GF-D8 (cell line): ENCODE data around the gene GAS7.

Experiments
- DNase-seq: peaks from one replicate; lab custom pipeline; 2025; lab: John Stamatoyannopoulos, UW

The GAS7 gene

GRCh38 chr17:9977180-9977575 is 221.2 kb downstream of the GAS7 start:
- DNase-seq, result no peak

DNA sequence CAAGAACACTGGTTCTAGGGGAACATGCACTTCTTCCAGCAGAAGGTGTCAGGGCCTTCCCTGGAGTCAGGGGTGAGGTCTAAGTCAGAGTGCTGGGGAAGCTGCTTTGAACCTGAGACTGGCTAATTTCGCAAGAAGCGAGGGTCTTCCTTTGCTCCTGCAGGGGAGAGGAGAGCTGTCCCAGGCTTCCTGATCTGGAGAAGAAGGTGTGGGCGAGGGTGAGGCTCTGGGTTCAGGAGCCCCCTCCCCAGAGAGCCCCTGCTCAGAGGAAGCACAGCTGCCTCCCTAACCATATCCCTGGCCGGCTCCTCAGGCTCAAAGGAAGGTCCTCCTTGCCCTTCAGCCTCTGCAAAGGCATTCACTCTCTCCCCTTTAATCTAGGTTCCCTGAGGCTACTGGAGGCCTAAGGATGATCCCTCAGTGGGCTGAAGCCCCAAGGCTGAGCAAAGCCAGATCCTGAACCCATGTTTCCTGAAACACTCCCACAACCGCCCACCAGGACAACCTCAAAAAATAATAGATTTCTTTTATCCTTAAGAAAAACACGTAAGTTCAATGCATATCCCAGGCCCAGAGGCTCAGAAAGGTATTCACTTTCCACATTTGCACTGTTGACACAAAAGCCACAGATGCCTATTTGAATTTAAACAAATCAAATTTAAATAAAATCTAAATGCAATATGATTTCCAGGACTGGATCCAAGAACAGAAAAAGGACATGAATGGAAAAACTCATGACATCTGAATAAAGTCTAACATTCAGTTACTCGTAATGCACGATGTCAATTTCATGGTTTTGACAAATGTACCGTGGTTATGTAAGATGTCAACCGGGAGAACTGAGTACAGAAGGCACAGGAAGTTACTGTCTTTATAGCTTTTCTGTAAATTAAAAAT is 221.9 kb downstream of the GAS7 start:
- DNase-seq, result no peak

DNA sequence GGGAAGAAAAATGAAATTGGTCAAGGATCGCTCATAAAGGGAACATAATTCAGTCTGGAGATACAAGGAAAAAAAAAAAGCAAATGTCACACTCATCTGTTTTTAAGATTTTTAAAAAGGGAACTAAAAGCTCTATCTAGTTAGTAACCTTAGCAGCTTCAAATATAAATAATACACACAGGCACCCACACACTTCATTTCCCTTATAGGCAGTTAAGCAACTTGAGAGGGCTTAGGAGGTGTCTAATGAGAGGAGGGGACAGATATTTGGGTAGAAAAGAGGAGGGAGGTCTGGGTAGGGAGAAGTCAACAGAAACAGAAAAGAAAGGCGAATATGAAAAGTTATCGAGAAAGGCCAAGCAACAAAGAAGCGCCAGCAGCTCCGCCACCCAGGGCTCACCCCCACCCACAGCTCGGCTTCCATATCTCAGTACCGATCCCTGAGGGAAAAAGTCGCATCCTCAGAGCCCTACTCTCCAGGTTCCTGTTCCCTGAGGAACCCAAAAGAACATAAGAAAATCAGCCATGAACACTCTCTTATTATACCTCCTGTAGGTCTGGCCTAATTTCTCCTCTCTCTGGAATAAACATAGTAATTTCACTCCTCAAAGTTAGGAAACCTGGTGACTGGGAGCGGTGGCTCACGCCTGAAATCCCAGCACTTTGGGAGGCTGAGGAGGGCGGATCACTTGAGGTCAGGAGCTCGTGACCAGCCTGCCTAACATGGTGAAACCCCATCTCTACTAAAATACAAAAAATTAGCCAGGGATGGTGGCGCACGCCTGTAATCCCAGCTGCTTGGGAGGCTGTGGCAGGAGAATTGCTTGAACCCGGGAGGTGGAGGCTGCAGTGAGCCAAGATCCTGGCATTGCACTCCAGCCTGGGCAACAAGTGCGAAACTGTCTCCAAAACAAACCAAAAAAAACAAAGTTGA is 223.7 kb downstream of the GAS7 start:
- no peak for DNase-seq

- no peak for DNase-seq
Observed at GRCh38 chr17:9973669-9974447, 224.5 kb downstream of the GAS7 start.

DNA sequence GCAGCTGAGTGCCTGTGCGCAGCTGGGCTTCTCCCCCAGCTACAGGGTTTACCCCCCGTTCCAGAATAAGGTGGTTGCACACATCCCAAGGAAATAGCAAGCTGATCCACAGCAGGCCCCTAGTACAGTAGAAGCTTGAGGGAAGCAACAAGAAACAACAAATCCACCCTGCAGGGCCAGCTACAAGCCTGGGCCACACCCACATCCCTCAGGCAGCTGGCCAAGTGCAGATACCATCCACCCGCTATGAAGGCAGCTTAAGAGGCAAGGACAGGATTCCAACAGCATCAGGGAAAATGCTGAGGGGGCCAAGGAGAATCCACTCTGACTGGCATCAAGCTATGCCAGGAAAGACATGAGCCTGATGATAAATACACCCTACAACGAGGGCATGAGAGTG is 226.4 kb downstream of the GAS7 start:
- DNase-seq, result no peak

DNA sequence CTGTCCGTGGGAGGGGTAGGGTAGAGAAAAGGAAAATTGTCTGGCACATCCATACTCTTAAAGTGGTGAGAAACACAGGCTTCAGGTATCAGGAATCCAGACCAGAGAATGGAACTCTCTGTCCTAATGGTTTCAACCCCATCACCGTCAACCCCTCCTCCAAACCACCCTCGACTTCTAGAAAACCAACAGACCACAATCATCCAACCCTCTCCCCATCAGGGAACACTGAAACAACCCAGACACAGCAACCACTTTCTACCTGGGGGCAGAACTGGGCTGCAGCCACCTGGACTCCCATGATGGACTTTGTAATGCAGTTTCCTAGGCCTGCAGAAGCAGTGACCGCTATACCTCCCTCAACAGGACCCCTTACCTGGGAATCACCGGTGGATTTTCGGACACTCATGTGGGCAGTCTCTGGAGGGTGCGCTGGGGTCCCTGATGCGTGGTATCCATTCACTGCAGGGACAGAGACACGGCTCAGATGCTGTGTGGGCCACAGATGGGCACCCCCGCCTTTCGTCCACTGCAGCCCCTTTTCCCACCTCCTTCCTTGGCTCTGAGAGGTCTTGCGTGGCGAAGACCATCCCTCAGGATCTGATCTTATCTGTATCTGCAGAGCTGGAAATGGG is 229.0 kb downstream of the GAS7 start:
- DNase-seq, result no peak

GRCh38 chr17:9968881-9969280 is 229.5 kb downstream of the GAS7 start:
- DNase-seq, result no peak

DNA sequence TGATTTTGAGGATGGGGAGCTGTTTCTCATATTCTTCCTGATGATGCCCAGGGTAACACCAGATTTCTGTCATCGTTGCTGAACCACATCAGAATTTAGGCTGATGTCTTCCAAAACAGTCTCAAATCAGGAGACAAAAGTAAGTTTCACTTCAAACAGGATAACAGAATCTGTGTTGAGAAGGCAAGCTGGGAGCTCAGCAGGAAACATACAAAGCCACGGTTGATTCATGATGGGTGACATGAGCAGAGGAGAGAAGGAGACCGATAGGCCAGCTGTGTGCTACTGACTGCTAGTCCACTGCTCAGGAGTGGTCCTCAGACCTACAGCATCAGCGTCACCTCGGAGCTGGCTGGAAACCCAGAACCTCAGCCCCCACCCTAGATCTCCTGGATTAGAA is 230.4 kb downstream of the GAS7 start:
- DNase-seq, result no peak

GRCh38 chr17:9959377-9959981 is 238.9 kb downstream of the GAS7 start:
- DNase-seq, result no peak

- no peak for DNase-seq
Observed at GRCh38 chr17:9958586-9959281, 239.7 kb downstream of the GAS7 start.

GRCh38 chr17:9957244-9957643 is 241.2 kb downstream of the GAS7 start:
- no peak for DNase-seq

GRCh38 chr17:9956474-9957131 is 241.8 kb downstream of the GAS7 start:
- no peak for DNase-seq

GRCh38 chr17:9953492-9953891 is 244.9 kb downstream of the GAS7 start:
- no peak for DNase-seq

DNA sequence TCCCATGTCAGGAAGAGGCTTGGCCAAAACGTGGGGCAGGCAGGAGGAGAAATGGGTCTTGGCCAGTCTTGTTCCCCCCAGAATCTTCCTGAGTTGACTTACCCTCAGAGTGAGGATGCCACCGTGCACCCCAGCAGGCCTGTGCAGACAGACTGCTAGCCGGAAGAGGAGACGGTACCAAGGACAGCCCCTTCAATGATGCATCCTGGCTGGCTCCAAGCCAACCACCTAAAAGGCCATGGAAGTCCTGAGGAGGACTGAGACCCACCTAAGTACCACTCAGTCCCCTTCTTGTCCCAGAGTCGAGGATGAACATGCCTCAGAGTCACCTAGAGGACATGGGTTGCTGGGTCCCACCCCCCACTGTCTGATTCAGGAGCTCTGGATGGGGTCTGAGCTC is 246.6 kb downstream of the GAS7 start:
- no peak for DNase-seq

DNA sequence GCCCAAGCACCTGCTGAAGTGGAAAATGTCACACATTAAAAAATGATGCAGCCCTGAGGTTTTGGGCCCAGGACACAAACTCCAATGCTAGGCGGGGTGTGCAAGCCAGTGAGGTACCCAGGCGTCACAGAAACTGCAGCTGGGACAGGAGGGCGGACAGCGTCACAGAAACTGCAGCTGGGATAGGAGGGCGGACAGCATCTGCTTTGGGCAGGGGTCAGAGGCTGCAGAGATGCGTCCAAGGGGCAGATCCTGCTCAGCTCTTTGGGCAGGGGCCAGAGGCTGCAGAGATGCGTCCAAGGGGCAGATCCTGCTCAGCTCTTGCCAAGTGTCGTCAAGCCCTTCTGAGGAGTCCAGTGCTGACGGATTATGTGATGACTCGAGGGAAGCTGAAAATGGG is 249.5 kb downstream of the GAS7 start:
- no peak for DNase-seq

DNA sequence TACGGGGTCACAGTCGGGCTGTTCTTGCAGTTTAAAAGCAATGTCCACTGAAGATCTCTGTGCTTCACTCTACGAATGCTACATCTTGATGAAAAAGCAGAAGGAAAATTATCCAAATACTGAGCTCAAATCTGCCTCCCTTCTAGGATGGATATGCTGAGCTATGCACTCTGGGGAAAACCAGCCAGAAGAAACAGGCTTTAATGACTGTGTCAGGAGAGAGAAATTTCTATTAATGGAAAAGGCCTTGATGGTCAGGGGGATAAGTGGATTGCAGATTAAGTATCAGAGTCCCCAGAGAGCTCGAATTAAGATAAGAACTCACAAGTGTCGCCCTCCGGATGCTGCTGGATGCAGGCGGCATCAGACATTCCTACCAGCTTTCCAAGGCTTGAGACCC is 253.7 kb downstream of the GAS7 start:
- DNase-seq, result no peak

GRCh38 chr17:9943343-9943742 is 255.1 kb downstream of the GAS7 start:
- no peak for DNase-seq

- DNase-seq, result no peak
Observed at GRCh38 chr17:9942885-9943284, 255.5 kb downstream of the GAS7 start.

DNA sequence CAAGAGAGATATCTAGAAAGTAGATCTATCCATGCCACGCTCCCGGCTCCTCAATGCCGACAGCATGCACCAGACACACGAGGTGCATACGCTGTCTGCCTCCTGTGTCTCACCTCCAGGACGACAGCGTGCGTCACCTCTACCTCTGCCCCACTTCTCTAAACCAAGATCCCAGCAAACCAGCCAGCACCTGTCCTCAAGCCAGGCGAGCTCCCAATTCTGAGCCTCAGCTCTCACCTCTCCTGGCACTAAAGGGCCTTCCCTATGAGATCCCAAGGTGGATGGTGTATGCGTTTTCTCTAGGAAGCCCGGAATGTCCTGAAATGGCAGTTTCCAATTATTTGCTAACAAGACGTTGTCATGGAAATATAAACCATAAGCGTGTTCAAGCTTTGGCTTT is 257.1 kb downstream of the GAS7 start:
- DNase-seq, result no peak

GRCh38 chr17:9940841-9941240 is 257.6 kb downstream of the GAS7 start:
- DNase-seq, result no peak
